ENCODE data around the gene STK16. TPM values are rescaled to one million over a fixed set of nuclear protein-coding genes. Genes with fewer than 3 reads are reported as not detected.

Gene STK16
- total RNA-seq, 1 donor from 2014 or later = 19.9 TPM

GRCh38 chr2:219213486-219214071 is 31.7 kb upstream of the STK16 start:
- TF ChIP-seq CTCF (IDR thresholded peaks at IDR 0.05) (no peak), EZH2phosphoT487 (IDR thresholded peaks at IDR 0.05) (no peak), EZH2 (IDR thresholded peaks at IDR 0.05) (no peak)
- Histone ChIP-seq H3K9ac (no peak overlapping the region), H3K4me2 (no peak overlapping the region), H3K27me3 (no peaks in the 10 kb centered on the region), H3K9me3 (ENCODE audit: low read depth) (no peaks in the 10 kb centered on the region), H3F3A (ENCODE audit: low read depth) (peaks cover 11% of the 10 kb centered on the region), H4K20me1 (ENCODE audit: low read depth) (peaks cover 10% of the 10 kb centered on the region), H3K36me3 (no peaks in the 10 kb centered on the region), H3K27ac (no peak overlapping the region), H3K79me2 (ENCODE audit: low read depth) (no peaks in the 10 kb centered on the region), H3K4me1 (peaks cover 4% of the 10 kb centered on the region), H2AFZ (replicated peaks) (no peak overlapping the region), H3K4me3 (no peak overlapping the region)
- Mint-ChIP-seq H3K4me3 (no peak overlapping the region), H3K4me1 (peaks cover 13% of the 10 kb centered on the region), H3K27ac (no peak overlapping the region), H3K36me3 (peaks cover 13% of the 10 kb centered on the region), H3K9me3 (no peaks in the 10 kb centered on the region), H3K27me3 (ENCODE audit: insufficient read depth, low read depth) (peaks cover 8% of the 10 kb centered on the region)
- DNase-seq (ENCODE audit: low spot score) = no peak

GRCh38 chr2:219214141-219214540 is 31.1 kb upstream of the STK16 start:
- no peaks in the 10 kb centered on the region for H3K79me2 ChIP-seq (ENCODE audit: low read depth)
- peaks cover 4% of the 10 kb centered on the region for H3K4me1 ChIP-seq
- no peak overlapping the region for H3K27ac ChIP-seq
- no peak overlapping the region for H3K9ac ChIP-seq
- H3K36me3 ChIP-seq = no peaks in the 10 kb centered on the region
- H3K27me3 ChIP-seq = no peaks in the 10 kb centered on the region
- Mint-ChIP-seq H3K4me3 (no peak overlapping the region), H3K9me3 (no peaks in the 10 kb centered on the region), H3K36me3 (peaks cover 13% of the 10 kb centered on the region), H3K27me3 (ENCODE audit: insufficient read depth, low read depth) (peaks cover 10% of the 10 kb centered on the region), H3K4me1 (peaks cover 13% of the 10 kb centered on the region), H3K27ac (peak overlapping the region; percentile 44)
- H4K20me1 ChIP-seq (ENCODE audit: low read depth) = peaks cover 10% of the 10 kb centered on the region
- DNase-seq (ENCODE audit: low spot score) = no peak
- no peak overlapping the region for H3K4me3 ChIP-seq
- H3K4me2 ChIP-seq = no peak overlapping the region
- no peak overlapping the region for H2AFZ ChIP-seq (replicated peaks)
- no peaks in the 10 kb centered on the region for H3K9me3 ChIP-seq (ENCODE audit: low read depth)
- TF ChIP-seq CTCF (IDR thresholded peaks at IDR 0.05) = no peak
- TF ChIP-seq EZH2 (IDR thresholded peaks at IDR 0.05) = no peak
- no peak for TF ChIP-seq EZH2phosphoT487 (IDR thresholded peaks at IDR 0.05)
- H3F3A ChIP-seq (ENCODE audit: low read depth) = peaks cover 16% of the 10 kb centered on the region

DNA sequence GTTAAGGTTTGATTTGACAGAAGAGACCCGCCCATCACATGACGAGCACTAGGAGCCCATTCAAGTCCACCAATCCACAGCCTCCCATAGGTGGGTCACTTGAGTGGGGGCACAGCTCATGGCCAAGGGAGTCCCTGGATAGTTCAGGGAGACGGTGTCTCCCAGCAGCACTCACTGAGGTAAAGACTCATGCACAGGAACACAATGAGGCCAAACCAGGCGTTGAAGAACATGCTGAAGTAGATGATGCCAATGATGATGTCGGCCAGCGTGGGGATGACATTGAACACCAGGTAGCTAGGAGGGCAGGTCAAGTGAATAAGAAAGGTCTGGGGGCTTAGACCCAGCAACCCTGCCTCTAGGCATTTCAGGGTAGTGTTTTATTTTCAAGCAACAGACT is 30.5 kb upstream of the STK16 start:
- Mint-ChIP-seq H3K27me3 (ENCODE audit: insufficient read depth, low read depth) (peaks cover 12% of the 10 kb centered on the region), H3K4me1 (peaks cover 19% of the 10 kb centered on the region), H3K4me3 (no peak overlapping the region), H3K36me3 (peaks cover 16% of the 10 kb centered on the region), H3K27ac (no peak overlapping the region), H3K9me3 (no peaks in the 10 kb centered on the region)
- Histone ChIP-seq H3K9me3 (ENCODE audit: low read depth) (no peaks in the 10 kb centered on the region), H3K4me2 (no peak overlapping the region), H3F3A (ENCODE audit: low read depth) (peaks cover 22% of the 10 kb centered on the region), H3K27me3 (no peaks in the 10 kb centered on the region), H3K4me1 (peaks cover 4% of the 10 kb centered on the region), H3K79me2 (ENCODE audit: low read depth) (no peaks in the 10 kb centered on the region), H3K27ac (no peak overlapping the region), H3K9ac (no peak overlapping the region), H3K4me3 (no peak overlapping the region), H2AFZ (replicated peaks) (no peak overlapping the region), H4K20me1 (ENCODE audit: low read depth) (peaks cover 10% of the 10 kb centered on the region), H3K36me3 (no peaks in the 10 kb centered on the region)
- TF ChIP-seq EZH2phosphoT487 (IDR thresholded peaks at IDR 0.05) (no peak), CTCF (IDR thresholded peaks at IDR 0.05) (no peak), EZH2 (IDR thresholded peaks at IDR 0.05) (no peak)
- no peak for DNase-seq (ENCODE audit: low spot score)
